ENCODE data around the gene PDE8A.

The PDE8A gene

GRCh38 chr15:85097250-85097649, 115.6 kb downstream of the PDE8A start:
- ChIA-PET POLR2A (ENCODE audit: low non-redundant PET) (no interaction called here), CTCF (no interaction called here)
- peak overlapping the region; percentile 63 for H3K27ac ChIP-seq

GRCh38 chr15:85097725-85098124, 116.1 kb downstream of the PDE8A start:
- peak; percentile 40 for DNase-seq (ENCODE audit: low spot score)
- ChIA-PET CTCF (no interaction called here), POLR2A (ENCODE audit: low non-redundant PET) (no interaction called here)
- H3K27ac ChIP-seq, result peak overlapping the region; percentile 63
- no peak for TF ChIP-seq CTCF (conservative IDR thresholded peaks at IDR 0.05; ENCODE audit: low read depth)

More at GRCh38 chr15:85097250-85097649, 115.6 kb downstream of the PDE8A start:
- no peak for DNase-seq (ENCODE audit: low spot score)
- TF ChIP-seq CTCF (conservative IDR thresholded peaks at IDR 0.05; ENCODE audit: low read depth), result no peak

GRCh38 chr15:85099195-85099803, 117.6 kb downstream of the PDE8A start:
- DNase-seq (ENCODE audit: low spot score), result no peak
- CTCF ChIA-PET, result no interaction called here
- no peak overlapping the region for H3K27ac ChIP-seq
- no peak for TF ChIP-seq CTCF (conservative IDR thresholded peaks at IDR 0.05; ENCODE audit: low read depth)
- POLR2A ChIA-PET (ENCODE audit: low non-redundant PET), result no interaction called here

- DNase-seq (ENCODE audit: low spot score), result no peak
- POLR2A ChIA-PET (ENCODE audit: low non-redundant PET), result no interaction called here
- CTCF ChIA-PET, result no interaction called here
- no peak overlapping the region for H3K27ac ChIP-seq
- no peak for TF ChIP-seq CTCF (conservative IDR thresholded peaks at IDR 0.05; ENCODE audit: low read depth)
Measured at GRCh38 chr15:85100186-85100937, 118.7 kb downstream of the PDE8A start.

- no peak for TF ChIP-seq CTCF (conservative IDR thresholded peaks at IDR 0.05; ENCODE audit: low read depth)
- no peak overlapping the region for H3K27ac ChIP-seq
- ChIA-PET CTCF (no interaction called here), POLR2A (ENCODE audit: low non-redundant PET) (no interaction called here)
- no peak for DNase-seq (ENCODE audit: low spot score)
Measured at GRCh38 chr15:85104584-85104983, 122.9 kb downstream of the PDE8A start.

- POLR2A ChIA-PET (ENCODE audit: low non-redundant PET), result no interaction called here
- CTCF ChIA-PET, result no interaction called here
- no peak overlapping the region for H3K27ac ChIP-seq
- DNase-seq (ENCODE audit: low spot score), result no peak
- TF ChIP-seq CTCF (conservative IDR thresholded peaks at IDR 0.05; ENCODE audit: low read depth), result no peak
Measured at GRCh38 chr15:85108136-85108535, 126.5 kb downstream of the PDE8A start.
